HepG2 (cell line): Measurements from ENCODE around the gene SLC12A5. TPM values are rescaled to one million over a fixed set of nuclear protein-coding genes. Genes with fewer than 3 reads are reported as not detected.
A peak's percentile ranks its signal among the peaks of the same experiment; 100 is the strongest.

ENCODE experiments used
- ARNT ChIP-seq: fragments of 450-650 bp; IDR thresholded peaks from 2 replicates; pipeline ENCODE4 v1.6.1; 2017
- CCDC6 ChIP-seq: sonication (generic); formaldehyde crosslinking; IDR thresholded peaks from 2 replicates; pipeline ENCODE4 v1.8.1; 2022; ENCODE audit warnings: mild to moderate bottlenecking, missing genetic modification reagents, moderate library complexity
- DR1 ChIP-seq: sonication (generic); formaldehyde crosslinking; IDR thresholded peaks from 2 replicates; pipeline ENCODE4 v1.8.0; 2021; ENCODE audit warnings: mild to moderate bottlenecking, missing genetic modification reagents, inconsistent platforms
- MTA1 ChIP-seq: sonication (generic); formaldehyde crosslinking; IDR thresholded peaks from 2 replicates; pipeline ENCODE4 v1.4.0; 2020; ENCODE audit warnings: missing genetic modification reagents, mild to moderate bottlenecking, borderline replicate concordance
- MZF1 ChIP-seq: sonication (generic); formaldehyde crosslinking; IDR thresholded peaks from 2 replicates; pipeline ENCODE4 v1.8.1; 2023; ENCODE audit warnings: mild to moderate bottlenecking, missing genetic modification reagents, borderline replicate concordance
- NCOA5 ChIP-seq: sonication (generic); formaldehyde crosslinking; IDR thresholded peaks from 2 replicates; pipeline ENCODE4 v1.4.0; 2020; ENCODE audit warnings: missing genetic modification reagents
- PITX1 ChIP-seq: sonication (generic); formaldehyde crosslinking; IDR thresholded peaks from 2 replicates; pipeline ENCODE4 v1.5.1; 2020; ENCODE audit warnings: mild to moderate bottlenecking, missing genetic modification reagents
- PRMT3 ChIP-seq: sonication (generic); formaldehyde crosslinking; IDR thresholded peaks from 2 replicates; pipeline ENCODE4 v1.8.1; 2022; ENCODE audit warnings: low read depth, mild to moderate bottlenecking, moderate library complexity, missing genetic modification reagents, borderline replicate concordance
- RELA ChIP-seq: sonication (generic); formaldehyde crosslinking; IDR thresholded peaks from 2 replicates; pipeline ENCODE4 v1.4.0; 2020; ENCODE audit warnings: missing genetic modification reagents
- SIN3B ChIP-seq: fragments of 150-350 bp; IDR thresholded peaks from 2 replicates; pipeline ENCODE4 v1.6.1; 2014; ENCODE audit warnings: low read length
- SNAPC2 ChIP-seq: sonication (generic); formaldehyde crosslinking; IDR thresholded peaks from 2 replicates; pipeline ENCODE4 v1.8.1; 2022; ENCODE audit warnings: mild to moderate bottlenecking, missing genetic modification reagents
- SRSF1 ChIP-seq: fragments of 200-400 bp; formaldehyde crosslinking; optimal IDR thresholded peaks from 2 replicates; pipeline ENCODE3; 2017; ENCODE audit warnings: mild to moderate bottlenecking, low read depth, low read length, moderate library complexity
- ZNF569 ChIP-seq: sonication (generic); formaldehyde crosslinking; IDR thresholded peaks from 2 replicates; pipeline ENCODE4 v1.5.0; 2020; ENCODE audit warnings: mild to moderate bottlenecking, missing genetic modification reagents, moderate library complexity, borderline replicate concordance
- ZNF598 ChIP-seq: sonication (generic); formaldehyde crosslinking; IDR thresholded peaks from 2 replicates; pipeline ENCODE4 v1.5.1; 2020; ENCODE audit warnings: mild to moderate bottlenecking, missing genetic modification reagents, borderline replicate concordance
- ZNF615 ChIP-seq: sonication (generic); formaldehyde crosslinking; IDR thresholded peaks from 2 replicates; pipeline ENCODE4 v1.5.0; 2020; ENCODE audit warnings: mild to moderate bottlenecking, missing genetic modification reagents, borderline replicate concordance
- ZNF839 ChIP-seq: sonication (generic); formaldehyde crosslinking; IDR thresholded peaks from 2 replicates; pipeline ENCODE4 v1.4.0; 2020; ENCODE audit warnings: missing genetic modification reagents, mild to moderate bottlenecking, borderline replicate concordance
- polyA plus RNA-seq, 8 experiments: library from polyadenylated mRNA; depleted of rRNA in 3 of 8; stranded (reverse) in 7 of 8; unstranded in 1 of 8; fragments of >200 nt; fragmentation: Illumina TruSeq in 4 of 8; extraction: Trizol in 4 of 8; gene quantifications; 2 replicates each; pipeline versions ENCODE4 v1.2.1 to v1.2.3, GENCODE V29; 2011 to 2016; ENCODE audit warnings: low read depth in 4 of 8, missing spikeins in 1 of 8, mixed read lengths in 1 of 8; ENCODE audit not compliant: insufficient read depth in 1 of 8
- total RNA-seq, 5 experiments: library from RNA; depleted of rRNA; stranded (reverse); fragments of >200 nt; fragmentation: Illumina TruSeq; extraction: Trizol; gene quantifications; 2 replicates each; pipeline ENCODE4 v1.2.3, GENCODE V29; 2016; ENCODE audit warnings: low read depth in 1 of 5
- TF ChIP-seq, protein P1 (sequence below): sonication (generic); formaldehyde crosslinking; IDR thresholded peaks from 2 replicates; pipeline ENCODE4 v1.4.0; 2020; ENCODE audit warnings: missing genetic modification reagents, borderline replicate concordance
- TF ChIP-seq, protein P2 (sequence below): sonication (generic); formaldehyde crosslinking; conservative IDR thresholded peaks from 2 replicates; pipeline ENCODE4 v1.8.0; 2022; ENCODE audit warnings: mild to moderate bottlenecking, moderate library complexity, missing genetic modification reagents
- TF ChIP-seq, protein P3 (sequence below): sonication (generic); formaldehyde crosslinking; IDR thresholded peaks from 2 replicates; pipeline ENCODE4 v1.8.1; 2023; ENCODE audit warnings: mild to moderate bottlenecking, inconsistent platforms, moderate library complexity, missing genetic modification reagents, borderline replicate concordance
- TF ChIP-seq, protein P4 (sequence below): sonication (generic); formaldehyde crosslinking; IDR thresholded peaks from 2 replicates; pipeline ENCODE4 v1.8.1; 2022; ENCODE audit warnings: mild to moderate bottlenecking, missing genetic modification reagents
- TF ChIP-seq, protein P5 (sequence below): sonication (generic); formaldehyde crosslinking; IDR thresholded peaks from 2 replicates; pipeline ENCODE4 v1.4.0; 2020; ENCODE audit warnings: mild to moderate bottlenecking, missing genetic modification reagents

SLC12A5 gene
- total and polyA plus RNA-seq, 2 of the 13 experiments (the other 11 are each of a cell fraction or from before 2014, with no cell fraction given), result 4.3 to 5.4 TPM

DNA sequence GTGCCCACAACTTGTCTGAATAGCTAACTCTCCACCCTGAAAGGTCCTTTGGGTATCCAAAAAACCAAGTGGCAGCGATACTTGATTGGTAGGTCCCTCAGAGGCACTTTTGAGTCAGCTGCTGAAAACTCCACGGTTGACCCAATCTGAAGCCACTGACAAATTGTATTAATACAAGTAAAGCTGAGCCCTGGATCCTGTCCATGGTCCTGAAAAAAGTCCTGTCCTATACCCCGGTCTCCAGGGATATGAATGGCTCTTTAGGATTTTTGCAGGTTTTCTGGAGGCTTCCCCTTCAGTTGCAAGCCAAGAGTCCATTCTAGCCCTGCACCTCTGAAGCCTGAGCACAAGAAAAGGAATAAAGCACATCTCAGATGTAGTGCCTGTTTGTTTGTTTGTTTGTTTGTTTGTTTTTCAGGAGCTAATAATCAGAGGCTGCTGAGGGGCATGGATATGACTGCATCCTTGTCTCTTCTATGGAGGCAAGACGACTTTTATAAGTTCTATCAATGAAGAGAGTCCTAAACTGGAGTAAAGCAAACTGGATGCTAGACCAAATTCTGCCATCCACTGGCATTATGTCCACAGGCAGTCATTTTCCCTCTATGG is 1.7 kb upstream of the SLC12A5 start (continued):
- TF ChIP-seq PRMT3 (CRISPR knock-in tag) (no peak), MTA1 (no peak), ARNT (no peak), ZNF839 (no peak), NCOA5 (CRISPR knock-in tag) (no peak), RELA (no peak), ZNF569 (CRISPR knock-in tag) (no peak), SRSF1 (no peak), CCDC6 (no peak), SIN3B (no peak), PITX1 (CRISPR knock-in tag) (0 out of 2 replicates have a peak, but pooled peaks have one; percentile 17), SNAPC2 (CRISPR knock-in tag) (no peak), ZNF615 (CRISPR knock-in tag) (no peak), ZNF598 (CRISPR knock-in tag) (no peak), DR1 (CRISPR knock-in tag) (no peak), MZF1 (CRISPR knock-in tag) (no peak)
- TF ChIP-seq, protein P1, sequence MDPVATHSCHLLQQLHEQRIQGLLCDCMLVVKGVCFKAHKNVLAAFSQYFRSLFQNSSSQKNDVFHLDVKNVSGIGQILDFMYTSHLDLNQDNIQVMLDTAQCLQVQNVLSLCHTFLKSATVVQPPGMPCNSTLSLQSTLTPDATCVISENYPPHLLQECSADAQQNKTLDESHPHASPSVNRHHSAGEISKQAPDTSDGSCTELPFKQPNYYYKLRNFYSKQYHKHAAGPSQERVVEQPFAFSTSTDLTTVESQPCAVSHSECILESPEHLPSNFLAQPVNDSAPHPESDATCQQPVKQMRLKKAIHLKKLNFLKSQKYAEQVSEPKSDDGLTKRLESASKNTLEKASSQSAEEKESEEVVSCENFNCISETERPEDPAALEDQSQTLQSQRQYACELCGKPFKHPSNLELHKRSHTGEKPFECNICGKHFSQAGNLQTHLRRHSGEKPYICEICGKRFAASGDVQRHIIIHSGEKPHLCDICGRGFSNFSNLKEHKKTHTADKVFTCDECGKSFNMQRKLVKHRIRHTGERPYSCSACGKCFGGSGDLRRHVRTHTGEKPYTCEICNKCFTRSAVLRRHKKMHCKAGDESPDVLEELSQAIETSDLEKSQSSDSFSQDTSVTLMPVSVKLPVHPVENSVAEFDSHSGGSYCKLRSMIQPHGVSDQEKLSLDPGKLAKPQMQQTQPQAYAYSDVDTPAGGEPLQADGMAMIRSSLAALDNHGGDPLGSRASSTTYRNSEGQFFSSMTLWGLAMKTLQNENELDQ, result 0 out of 2 replicates have a peak, but pooled peaks have one; percentile 57
- TF ChIP-seq, protein P2, sequence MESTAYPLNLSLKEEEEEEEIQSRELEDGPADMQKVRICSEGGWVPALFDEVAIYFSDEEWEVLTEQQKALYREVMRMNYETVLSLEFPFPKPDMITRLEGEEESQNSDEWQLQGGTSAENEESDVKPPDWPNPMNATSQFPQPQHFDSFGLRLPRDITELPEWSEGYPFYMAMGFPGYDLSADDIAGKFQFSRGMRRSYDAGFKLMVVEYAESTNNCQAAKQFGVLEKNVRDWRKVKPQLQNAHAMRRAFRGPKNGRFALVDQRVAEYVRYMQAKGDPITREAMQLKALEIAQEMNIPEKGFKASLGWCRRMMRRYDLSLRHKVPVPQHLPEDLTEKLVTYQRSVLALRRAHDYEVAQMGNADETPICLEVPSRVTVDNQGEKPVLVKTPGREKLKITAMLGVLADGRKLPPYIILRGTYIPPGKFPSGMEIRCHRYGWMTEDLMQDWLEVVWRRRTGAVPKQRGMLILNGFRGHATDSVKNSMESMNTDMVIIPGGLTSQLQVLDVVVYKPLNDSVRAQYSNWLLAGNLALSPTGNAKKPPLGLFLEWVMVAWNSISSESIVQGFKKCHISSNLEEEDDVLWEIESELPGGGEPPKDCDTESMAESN, result no peak
- TF ChIP-seq, protein P3, sequence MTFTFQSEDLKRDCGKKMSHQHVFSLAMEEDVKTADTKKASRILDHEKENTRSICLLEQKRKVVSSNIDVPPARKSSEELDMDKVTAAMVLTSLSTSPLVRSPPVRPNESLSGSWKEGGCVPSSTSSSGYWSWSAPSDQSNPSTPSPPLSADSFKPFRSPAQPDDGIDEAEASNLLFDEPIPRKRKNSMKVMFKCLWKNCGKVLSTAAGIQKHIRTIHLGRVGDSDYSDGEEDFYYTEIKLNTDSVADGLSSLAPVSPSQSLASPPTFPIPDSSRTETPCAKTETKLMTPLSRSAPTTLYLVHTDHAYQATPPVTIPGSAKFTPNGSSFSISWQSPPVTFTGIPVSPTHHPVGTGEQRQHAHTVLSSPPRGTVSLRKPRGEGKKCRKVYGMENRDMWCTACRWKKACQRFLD (CRISPR knock-in tag), result no peak
- TF ChIP-seq, protein P4, sequence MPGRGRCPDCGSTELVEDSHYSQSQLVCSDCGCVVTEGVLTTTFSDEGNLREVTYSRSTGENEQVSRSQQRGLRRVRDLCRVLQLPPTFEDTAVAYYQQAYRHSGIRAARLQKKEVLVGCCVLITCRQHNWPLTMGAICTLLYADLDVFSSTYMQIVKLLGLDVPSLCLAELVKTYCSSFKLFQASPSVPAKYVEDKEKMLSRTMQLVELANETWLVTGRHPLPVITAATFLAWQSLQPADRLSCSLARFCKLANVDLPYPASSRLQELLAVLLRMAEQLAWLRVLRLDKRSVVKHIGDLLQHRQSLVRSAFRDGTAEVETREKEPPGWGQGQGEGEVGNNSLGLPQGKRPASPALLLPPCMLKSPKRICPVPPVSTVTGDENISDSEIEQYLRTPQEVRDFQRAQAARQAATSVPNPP, result no peak
- TF ChIP-seq, protein P5, sequence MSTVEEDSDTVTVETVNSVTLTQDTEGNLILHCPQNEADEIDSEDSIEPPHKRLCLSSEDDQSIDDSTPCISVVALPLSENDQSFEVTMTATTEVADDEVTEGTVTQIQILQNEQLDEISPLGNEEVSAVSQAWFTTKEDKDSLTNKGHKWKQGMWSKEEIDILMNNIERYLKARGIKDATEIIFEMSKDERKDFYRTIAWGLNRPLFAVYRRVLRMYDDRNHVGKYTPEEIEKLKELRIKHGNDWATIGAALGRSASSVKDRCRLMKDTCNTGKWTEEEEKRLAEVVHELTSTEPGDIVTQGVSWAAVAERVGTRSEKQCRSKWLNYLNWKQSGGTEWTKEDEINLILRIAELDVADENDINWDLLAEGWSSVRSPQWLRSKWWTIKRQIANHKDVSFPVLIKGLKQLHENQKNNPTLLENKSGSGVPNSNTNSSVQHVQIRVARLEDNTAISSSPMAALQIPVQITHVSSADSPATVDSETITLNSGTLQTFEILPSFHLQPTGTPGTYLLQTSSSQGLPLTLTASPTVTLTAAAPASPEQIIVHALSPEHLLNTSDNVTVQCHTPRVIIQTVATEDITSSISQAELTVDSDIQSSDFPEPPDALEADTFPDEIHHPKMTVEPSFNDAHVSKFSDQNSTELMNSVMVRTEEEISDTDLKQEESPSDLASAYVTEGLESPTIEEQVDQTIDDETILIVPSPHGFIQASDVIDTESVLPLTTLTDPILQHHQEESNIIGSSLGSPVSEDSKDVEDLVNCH, result no peak
